ENCODE data around the gene ZNF607.

Gene ZNF607

GRCh38 chr19:37654118-37654517 is 65.4 kb downstream of the ZNF607 start:
- DNase-seq (ENCODE audit: low read depth in 2 of 2), result no peak
